GM12878 (cell line): ENCODE results near the gene TANC2. TPM values are rescaled to one million over a fixed set of nuclear protein-coding genes. Genes with fewer than 3 reads are reported as not detected.

Source experiments
- ATAC-seq: fragments of 200-7000 bp; cut with Tn5 transposase; 3 replicates; pipeline ENCODE4 v1.9.1; 2020; ENCODE audit warnings: mild to moderate bottlenecking, moderate library complexity
- BruUV-seq: library from RNA; stranded (reverse); fragments of 400-500 nt; replicated peaks from 2 replicates; lab custom pipeline; 2021; lab: Mats Ljungman, UMichigan
- CTCF ChIA-PET: fragments of 300-600 bp; sonication (Branson Sonifier 250); formaldehyde crosslinking; extraction: SDS; loops from one replicate; lab custom pipeline; 2021; ENCODE audit warnings: inconsistent platforms; lab: Yijun Ruan, JAX
- POLR2A ChIA-PET: fragments of 350-600 bp; formaldehyde crosslinking; extraction: SDS; loops from one replicate; lab custom pipeline; 2021; ENCODE audit warnings: inconsistent platforms; lab: Charles Lee
- RAD21 ChIA-PET: fragments of 300-600 bp; sonication (Branson Sonifier 250); formaldehyde crosslinking; loops from one replicate; lab custom pipeline; 2023; ENCODE audit warnings: antibody characterized with exemption; ENCODE audit not compliant: unreplicated experiment; lab: Charles Lee
- SMC1A ChIA-PET: fragments of 300-600 bp; sonication (Branson Sonifier 250); formaldehyde crosslinking; loops from one replicate; lab custom pipeline; 2023; ENCODE audit not compliant: unreplicated experiment, uncharacterized antibody; lab: Charles Lee
- DNase-seq: peaks from one replicate; pipeline ENCODE4 v3.0.0-alpha.2; 2011; ENCODE audit warnings: low read depth, low spot score
- FAIRE-seq: peaks from 3 replicates; lab custom pipeline; 2011; peaks lifted over from hg19 to GRCh38; lab: Jason Lieb, UNC
- H2AFZ ChIP-seq: 2 replicates; pipeline ENCODE4 v1.6.0; 2011; ENCODE audit warnings: low read depth, low read length, control low read depth; ENCODE audit not compliant: control insufficient read depth
- H3K27ac ChIP-seq: 2 replicates; pipeline ENCODE4 v1.5.1; 2011; ENCODE audit warnings: control low read depth; ENCODE audit not compliant: control insufficient read depth, insufficient read depth
- H3K27me3 ChIP-seq, 2 experiments: replicated peaks in 1 of 2; 2 replicates each; pipeline versions ENCODE4 v1.6.0 to v1.6.1; 2011; ENCODE audit warnings: low read length in 1 of 2; ENCODE audit not compliant: control insufficient read depth in 2 of 2, insufficient read depth in 2 of 2
- H3K36me3 ChIP-seq, 2 experiments: 2 replicates each; pipeline ENCODE4 v1.5.1; 2011; ENCODE audit warnings: low read length in 1 of 2; ENCODE audit not compliant: control insufficient read depth in 2 of 2, insufficient read depth in 2 of 2
- H3K4me1 ChIP-seq: 2 replicates; pipeline ENCODE4 v1.6.1; 2011; ENCODE audit warnings: mild to moderate bottlenecking, low read length, moderate library complexity, mixed read lengths; ENCODE audit not compliant: control insufficient read depth, insufficient read depth
- H3K4me2 ChIP-seq: 2 replicates; pipeline ENCODE4 v1.6.0; 2011; ENCODE audit warnings: control low read depth; ENCODE audit not compliant: control insufficient read depth, insufficient read depth
- H3K4me3 ChIP-seq: fragments of 200-600 bp; sonication (generic); 2 replicates; pipeline ENCODE4 v1.5.1; 2016
- H3K79me2 ChIP-seq: 2 replicates; pipeline ENCODE4 v1.6.0; 2011; ENCODE audit warnings: low read length; ENCODE audit not compliant: control insufficient read depth, insufficient read depth
- H3K9ac ChIP-seq: 2 replicates; pipeline ENCODE4 v1.8.0; 2011; ENCODE audit warnings: low read length, control low read depth, mixed read lengths; ENCODE audit not compliant: control insufficient read depth, insufficient read depth
- H3K9me3 ChIP-seq: replicated peaks from 3 replicates; pipeline ENCODE4 v1.5.1; 2011; ENCODE audit warnings: mild to moderate bottlenecking, low read length; ENCODE audit not compliant: control insufficient read depth, insufficient read depth
- H4K20me1 ChIP-seq: 2 replicates; pipeline ENCODE4 v1.6.0; 2011; ENCODE audit not compliant: control insufficient read depth, insufficient read depth
- CREB1 ChIP-seq: IDR thresholded peaks from 2 replicates; pipeline ENCODE4 v1.6.1; 2012; ENCODE audit warnings: low read depth, mild to moderate bottlenecking, inconsistent platforms
- DPF2 ChIP-seq: fragments of 450-650 bp; IDR thresholded peaks from 2 replicates; pipeline ENCODE4 v1.6.1; 2017; ENCODE audit warnings: mild to moderate bottlenecking
- IKZF1 ChIP-seq: fragments of 450-650 bp; conservative IDR thresholded peaks from 2 replicates; pipeline ENCODE4 v1.6.1; 2017; ENCODE audit warnings: antibody characterized with exemption, mild to moderate bottlenecking
- IKZF2 ChIP-seq, 2 experiments: fragments of 450-650 bp; IDR thresholded peaks; 2 replicates each; pipeline ENCODE4 v1.6.1; 2017; ENCODE audit warnings: mild to moderate bottlenecking in 2 of 2, moderate library complexity in 2 of 2
- MXI1 ChIP-seq: fragments of 150-350 bp; IDR thresholded peaks from 2 replicates; pipeline ENCODE4 v1.6.1; 2011; ENCODE audit warnings: low read depth, mild to moderate bottlenecking, inconsistent platforms, low read length, improper control_type of control experiment
- NFYB ChIP-seq: IDR thresholded peaks from 2 replicates; pipeline ENCODE4 v1.6.1; 2011; ENCODE audit warnings: low read depth, mild to moderate bottlenecking, low read length, improper control_type of control experiment, moderate library complexity; ENCODE audit not compliant: insufficient read depth
- PKNOX1 ChIP-seq: fragments of 450-650 bp; IDR thresholded peaks from 2 replicates; pipeline ENCODE4 v1.6.1; 2016; ENCODE audit warnings: mild to moderate bottlenecking
- RB1 ChIP-seq: fragments of 450-650 bp; formaldehyde crosslinking; IDR thresholded peaks from 2 replicates; pipeline ENCODE4 v1.6.1; 2017; ENCODE audit warnings: mild to moderate bottlenecking, borderline replicate concordance
- RBBP5 ChIP-seq: fragments of 200-600 bp; sonication (generic); conservative IDR thresholded peaks from 2 replicates; pipeline ENCODE4 v1.6.1; 2016
- WGBS: methylation state at CpG from one replicate; pipeline ENCODE4 v1.1.6; 2016; ENCODE audit warnings: low lambda C conversion rate; ENCODE audit not compliant: insufficient replicate concordance, insufficient coverage; ENCODE audit errors: missing lambda C conversion rate; 5-methylcytosine and 5-hydroxymethylcytosine counted together
- in situ Hi-C: fragments of 300-500 bp; cut with MboI; formaldehyde crosslinking; loops from 9 replicates; pipeline ENCODE4 v1.14.3; 2018; ENCODE audit warnings: mixed read lengths
- intact Hi-C: fragments of 100-400 bp; cut with micrococcal nuclease; formaldehyde crosslinking; loops from one replicate; pipeline ENCODE4 v1.14.2; 2022; ENCODE audit not compliant: unreplicated experiment
- polyA plus RNA-seq, 11 experiments: library from polyadenylated mRNA; depleted of rRNA in 4 of 11; unstranded in 6 of 11; stranded (reverse) in 5 of 11; fragments of >200 nt; fragmentation: Nextera tagmentation in 4 of 11; fragmentation: Illumina TruSeq in 1 of 11; extraction: Ambion mirVana in 4 of 11; extraction: Trizol in 1 of 11; gene quantifications; 1 replicate in 1 of 11; 2 replicates in 10 of 11; pipeline versions ENCODE4 v1.2.1 to v1.2.3, GENCODE V29; 2011 to 2016; ENCODE audit warnings: inconsistent platforms in 2 of 11, missing spikeins in 2 of 11, low read depth in 1 of 11
- total RNA-seq, 4 experiments: library from RNA; depleted of rRNA in 3 of 4; stranded (reverse); fragments of >200 nt in 3 of 4; fragmentation: Illumina TruSeq in 1 of 4; extraction: Trizol in 1 of 4; gene quantifications; 2 replicates each; pipeline versions ENCODE4 v1.2.1 to v1.2.3, GENCODE V29; 2013 to 2021

The TANC2 gene
- total and polyA plus RNA-seq, 10 of the 15 experiments (the other 5 are each of a cell fraction or from before 2014, with no cell fraction given): under 0.01 to 0.13 (median 0.03) TPM; not detected in 2

GRCh38 chr17:62999736-63000135, 33.7 kb downstream of the TANC2 start:
- ChIA-PET RAD21 (no interaction called here), CTCF (interaction anchor here (0.7 kb wide), 1 partner anchor 8 kb away, joined by 3 read pairs; no protein-coding TSS in a partner anchor), POLR2A (no interaction called here)
- WGBS: 36% methylated on average over 3 of the region's 3 CpGs
- no peak overlapping the region for H3K4me3 ChIP-seq
- H3K27ac ChIP-seq: no peak overlapping the region
- no peaks in the 10 kb centered on the region for H4K20me1 ChIP-seq
- H3K9ac ChIP-seq: no peak overlapping the region
- no peaks in the 10 kb centered on the region for H3K36me3 ChIP-seq
- H2AFZ ChIP-seq: no peak overlapping the region
- ATAC-seq (no peak), DNase-seq (no peak)
- H3K79me2 ChIP-seq: no peaks in the 10 kb centered on the region
- in situ Hi-C loops: no loop called here
- BruUV-seq: no TSS peak
- TF ChIP-seq MXI1 (no peak), RB1 (no peak), IKZF2 (IDR thresholded peaks at IDR 0.05) (no peak), IKZF1 (no peak), CREB1 (no peak), RBBP5 (no peak), DPF2 (no peak), NFYB (no peak), PKNOX1 (no peak)
- TF ChIP-seq, all 136 proteins: peak for 0
- H3K4me2 ChIP-seq: no peak overlapping the region
- SMC1A ChIA-PET: interaction anchor here (0.7 kb wide), 1 partner anchor 19 kb away, joined by 3 read pairs; no protein-coding TSS in a partner anchor
- intact Hi-C loops: no loop called here
- no peaks in the 10 kb centered on the region for H3K4me1 ChIP-seq
- FAIRE-seq: no peak
- H3K9me3 ChIP-seq: no peaks in the 10 kb centered on the region
- H3K27me3 ChIP-seq: no peaks in the 10 kb centered on the region
